Ectodermal cell (in vitro differentiated cells): Measurements from ENCODE around the gene ELAPOR2.
A peak's percentile ranks its signal among the peaks of the same experiment; 100 is the strongest.

Experiments
- H3K27ac ChIP-seq: 2 replicates; pipeline ENCODE4 v1.7.0; 2013; ENCODE audit warnings: mild to moderate bottlenecking, low read depth, low read length; ENCODE audit not compliant: insufficient read depth, poor library complexity, severe bottlenecking
- H3K27me3 ChIP-seq: 2 replicates; pipeline ENCODE4 v1.7.0; 2013; ENCODE audit warnings: mild to moderate bottlenecking, low read length; ENCODE audit not compliant: insufficient read depth, control insufficient read depth, poor library complexity, severe bottlenecking
- H3K36me3 ChIP-seq: one replicate; pipeline ENCODE4 v1.7.0; 2013; ENCODE audit warnings: low read length; ENCODE audit not compliant: control insufficient read depth, insufficient read depth
- H3K4me1 ChIP-seq: one replicate; pipeline ENCODE4 v1.7.0; 2013; ENCODE audit warnings: low read length; ENCODE audit not compliant: control insufficient read depth, insufficient read depth
- H3K4me3 ChIP-seq: 2 replicates; pipeline ENCODE4 v1.7.0; 2013; ENCODE audit warnings: low read depth, low read length, control low read depth; ENCODE audit not compliant: insufficient read depth
- H3K9me3 ChIP-seq: 2 replicates; pipeline ENCODE4 v1.7.0; 2013; ENCODE audit warnings: mild to moderate bottlenecking, low read length, moderate library complexity; ENCODE audit not compliant: control insufficient read depth
- WGBS, 2 experiments: methylation state at CpG; one replicate each; pipeline ENCODE4 v1.1.7; 2013; ENCODE audit warnings: missing lambda C conversion rate in 2 of 2; 5-methylcytosine and 5-hydroxymethylcytosine counted together

The ELAPOR2 gene

DNA sequence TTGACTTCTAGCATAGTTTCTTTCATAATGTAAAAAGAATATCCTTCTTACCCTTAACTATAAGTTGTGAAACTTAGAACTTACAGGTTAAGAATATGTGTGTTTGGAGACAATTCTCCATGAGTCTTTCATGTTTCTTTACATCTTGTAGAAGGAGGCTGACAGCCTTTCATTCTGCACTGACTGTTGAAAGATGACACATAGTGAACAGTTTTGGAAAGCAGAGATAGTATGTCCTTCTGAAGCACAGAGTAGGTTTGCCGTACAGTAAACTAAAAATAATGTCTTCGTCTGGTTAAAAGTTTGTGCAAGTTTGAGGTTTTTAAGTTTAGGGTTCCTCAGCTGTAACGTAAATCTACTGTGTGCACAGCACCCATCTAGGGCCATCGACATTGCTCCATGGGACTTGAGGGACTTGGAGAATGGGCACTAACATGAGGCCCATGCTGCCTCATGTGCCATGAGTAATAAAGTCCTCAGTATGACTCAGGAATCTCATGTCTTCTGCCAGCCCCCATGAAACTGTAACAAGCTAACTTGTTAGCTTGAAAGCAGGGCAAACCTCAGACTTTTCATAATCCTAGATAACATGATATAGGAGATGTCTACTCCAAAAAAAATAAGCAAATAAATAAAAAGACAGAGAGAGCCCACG is 24.5 kb upstream of the ELAPOR2 start:
- Histone ChIP-seq H3K4me1 (no peaks in the 10 kb centered on the region), H3K27me3 (no peaks in the 10 kb centered on the region), H3K36me3 (no peaks in the 10 kb centered on the region), H3K9me3 (no peaks in the 10 kb centered on the region), H3K27ac (no peak overlapping the region), H3K4me3 (no peak overlapping the region)
- 94 to 96% methylated on average over 5 of the region's 5 CpGs for WGBS, 2 experiments

GRCh38 chr7:87082675-87083074 is 23.2 kb upstream of the ELAPOR2 start:
- Histone ChIP-seq H3K27me3 (no peaks in the 10 kb centered on the region), H3K9me3 (no peaks in the 10 kb centered on the region), H3K4me1 (no peaks in the 10 kb centered on the region), H3K36me3 (no peaks in the 10 kb centered on the region), H3K4me3 (no peak overlapping the region), H3K27ac (no peak overlapping the region)
- WGBS, 2 experiments: 87 to 96% methylated on average over 5 of the region's 5 CpGs

- no peaks in the 10 kb centered on the region for H3K4me1 ChIP-seq
- H3K9me3 ChIP-seq: no peaks in the 10 kb centered on the region
- WGBS, 2 experiments: 75 to 86% methylated on average over 1 to 2 of the region's 2 CpGs
- no peak overlapping the region for H3K27ac ChIP-seq
- H3K4me3 ChIP-seq: no peak overlapping the region
- no peaks in the 10 kb centered on the region for H3K36me3 ChIP-seq
- no peaks in the 10 kb centered on the region for H3K27me3 ChIP-seq
These were observed 16.4 kb upstream of the ELAPOR2 start for GRCh38 chr7:87075671-87076404.

DNA sequence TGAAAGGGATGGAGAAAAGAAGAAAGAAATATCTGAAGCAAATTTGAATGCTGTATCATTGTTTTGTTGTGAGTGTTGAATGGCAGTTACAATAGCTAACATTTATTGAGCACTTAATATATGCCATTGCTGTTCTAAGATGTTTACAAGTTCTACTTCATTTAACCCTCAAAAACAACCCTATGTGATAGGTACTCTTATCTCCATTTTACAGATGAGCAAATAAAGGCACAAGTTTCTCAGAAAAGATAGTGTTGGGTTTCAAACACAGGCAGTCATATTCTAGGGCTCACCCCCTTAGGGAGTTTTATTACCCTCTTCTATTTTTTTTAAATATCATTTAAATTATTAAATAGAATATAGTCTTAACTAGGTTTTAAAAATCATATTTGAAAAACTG is 8.3 kb upstream of the ELAPOR2 start:
- Histone ChIP-seq H3K4me1 (no peaks in the 10 kb centered on the region), H3K9me3 (no peaks in the 10 kb centered on the region), H3K27ac (no peak overlapping the region), H3K27me3 (no peaks in the 10 kb centered on the region), H3K36me3 (no peaks in the 10 kb centered on the region), H3K4me3 (no peak overlapping the region)

DNA sequence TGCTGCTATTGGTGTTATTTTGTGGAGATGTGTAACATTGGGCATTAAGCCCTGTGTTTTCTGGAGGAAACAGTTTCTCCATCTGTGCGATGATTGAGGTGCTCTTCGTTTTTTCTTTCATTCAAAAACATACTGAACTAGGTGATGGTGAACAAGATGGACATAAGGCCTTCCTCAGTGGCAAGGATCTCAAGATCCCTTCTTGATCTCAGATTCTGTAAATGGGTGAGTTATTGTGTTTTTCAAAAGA is 759 bp upstream of the ELAPOR2 start:
- Histone ChIP-seq H3K36me3 (no peaks in the 10 kb centered on the region), H3K27me3 (peaks cover 20% of the 10 kb centered on the region), H3K4me1 (no peaks in the 10 kb centered on the region), H3K9me3 (no peaks in the 10 kb centered on the region), H3K4me3 (peak overlapping the region; percentile 55), H3K27ac (no peak overlapping the region)
- WGBS, 2 experiments: 79 to 94% methylated on average over 2 of the region's 2 CpGs

DNA sequence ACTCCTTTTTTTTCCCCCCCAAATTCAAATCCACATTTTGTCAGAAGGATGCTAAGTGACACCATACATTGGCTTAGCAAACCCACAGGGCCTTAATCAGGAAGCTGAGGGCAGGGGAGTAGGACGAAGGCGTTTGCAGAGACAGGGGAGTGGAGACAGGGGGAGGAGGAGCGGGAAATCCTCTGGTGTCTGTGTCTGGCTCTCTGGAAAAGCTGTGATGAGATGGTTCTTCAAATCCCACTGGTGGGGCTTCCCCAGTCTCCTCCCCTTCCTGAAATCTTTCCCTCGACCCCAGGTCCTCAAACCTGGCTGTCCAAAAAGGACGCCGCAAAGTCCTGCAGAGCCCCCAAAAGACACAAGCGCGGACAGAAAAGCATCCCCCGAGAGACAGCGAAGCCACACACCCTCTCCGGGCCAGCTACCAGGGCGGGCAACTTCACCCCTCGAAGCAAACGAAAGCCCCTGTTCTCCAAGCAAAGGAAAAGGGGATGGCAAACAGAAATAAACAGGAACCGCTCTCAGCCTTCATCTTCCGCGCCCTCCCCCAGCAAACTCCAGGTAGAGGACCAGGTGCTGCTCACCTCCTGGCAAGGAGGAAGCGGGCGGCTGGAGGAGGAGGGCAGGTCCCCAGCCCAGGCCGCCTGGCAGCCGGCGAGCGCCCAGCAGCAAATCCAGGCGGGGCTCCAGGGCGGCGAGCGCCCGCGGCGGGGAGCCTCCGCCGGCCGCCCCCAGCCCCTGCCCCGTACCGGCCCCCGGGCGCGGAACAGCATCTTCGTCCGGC is 520 bp downstream of the ELAPOR2 start:
- Histone ChIP-seq H3K4me1 (no peaks in the 10 kb centered on the region), H3K36me3 (no peaks in the 10 kb centered on the region), H3K9me3 (no peaks in the 10 kb centered on the region), H3K4me3 (peak overlapping the region; percentile 55), H3K27me3 (peaks cover 20% of the 10 kb centered on the region), H3K27ac (no peak overlapping the region)
- 1 to 2% methylated on average over 40 of the region's 40 CpGs for WGBS, 2 experiments

DNA sequence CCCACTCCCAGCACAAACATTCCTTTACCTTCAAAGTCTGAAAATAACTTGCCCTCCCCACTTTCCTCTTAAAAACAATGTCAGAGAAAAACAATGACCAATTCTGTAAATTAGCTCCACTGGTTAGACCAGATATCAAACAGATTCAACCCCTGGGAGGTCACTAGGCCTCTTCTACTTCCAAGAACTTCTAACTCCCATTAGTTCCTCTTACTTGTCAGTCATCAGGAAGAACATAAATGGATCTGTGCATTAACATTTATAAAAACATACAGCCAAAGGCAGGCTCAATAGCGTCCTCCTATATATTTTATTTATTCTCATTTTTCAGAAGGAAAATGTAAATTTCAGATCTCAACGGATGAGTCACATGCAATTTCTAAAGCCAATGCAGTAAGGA is 2.2 kb downstream of the ELAPOR2 start:
- no peak overlapping the region for H3K4me3 ChIP-seq
- no peaks in the 10 kb centered on the region for H3K9me3 ChIP-seq
- no peak overlapping the region for H3K27ac ChIP-seq
- H3K4me1 ChIP-seq: no peaks in the 10 kb centered on the region
- peaks cover 20% of the 10 kb centered on the region for H3K27me3 ChIP-seq
- WGBS, 2 experiments: 76 to 97% methylated on average over 2 of the region's 2 CpGs
- no peaks in the 10 kb centered on the region for H3K36me3 ChIP-seq

DNA sequence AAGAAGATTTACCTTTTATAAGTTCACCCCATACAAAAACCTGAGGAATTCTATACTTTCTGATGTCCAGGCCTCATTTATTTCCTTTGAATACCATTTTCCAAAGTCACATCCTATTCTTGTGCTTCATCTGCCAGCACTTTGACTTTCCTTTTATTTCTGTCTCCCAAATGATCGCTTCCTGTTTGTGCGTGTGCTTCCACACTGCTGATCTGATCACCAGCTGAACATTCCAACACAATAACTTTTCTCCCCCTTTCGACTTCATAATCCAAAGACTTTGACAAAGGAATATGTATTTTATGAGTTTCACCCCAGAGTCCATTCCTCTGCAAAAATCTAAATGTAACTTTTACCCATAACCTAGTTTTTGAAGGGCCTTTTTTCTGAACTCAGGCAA is 3.1 kb downstream of the ELAPOR2 start:
- H3K4me3 ChIP-seq: no peak overlapping the region
- no peaks in the 10 kb centered on the region for H3K9me3 ChIP-seq
- H3K27ac ChIP-seq: no peak overlapping the region
- no peaks in the 10 kb centered on the region for H3K36me3 ChIP-seq
- peaks cover 20% of the 10 kb centered on the region for H3K27me3 ChIP-seq
- WGBS, 2 experiments: 93 to 95% methylated on average over 3 of the region's 3 CpGs
- no peaks in the 10 kb centered on the region for H3K4me1 ChIP-seq

DNA sequence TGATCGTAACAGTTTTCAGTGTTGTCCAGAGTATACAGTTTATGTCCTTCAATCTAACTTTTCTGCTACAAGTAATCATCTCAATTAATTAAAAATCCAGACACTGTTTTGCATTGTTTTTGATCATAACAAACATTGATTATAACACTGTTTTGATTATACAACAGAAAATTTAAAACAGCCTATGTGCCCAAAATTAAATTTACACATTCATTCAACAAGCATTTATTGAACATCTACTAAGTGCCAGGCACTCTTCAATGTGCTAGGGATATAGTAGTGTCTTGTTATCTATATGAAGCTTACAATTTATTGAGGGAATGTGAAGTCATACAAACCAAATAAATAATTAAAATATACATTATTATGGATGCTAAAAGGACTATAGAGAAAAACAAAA is 10.6 kb downstream of the ELAPOR2 start:
- no peak overlapping the region for H3K27ac ChIP-seq
- H3K4me3 ChIP-seq: no peak overlapping the region
- 100% methylated on average over 1 of the region's 1 CpG for WGBS, 2 experiments
- H3K27me3 ChIP-seq: no peaks in the 10 kb centered on the region
- H3K36me3 ChIP-seq: no peaks in the 10 kb centered on the region
- no peaks in the 10 kb centered on the region for H3K4me1 ChIP-seq
- no peaks in the 10 kb centered on the region for H3K9me3 ChIP-seq

DNA sequence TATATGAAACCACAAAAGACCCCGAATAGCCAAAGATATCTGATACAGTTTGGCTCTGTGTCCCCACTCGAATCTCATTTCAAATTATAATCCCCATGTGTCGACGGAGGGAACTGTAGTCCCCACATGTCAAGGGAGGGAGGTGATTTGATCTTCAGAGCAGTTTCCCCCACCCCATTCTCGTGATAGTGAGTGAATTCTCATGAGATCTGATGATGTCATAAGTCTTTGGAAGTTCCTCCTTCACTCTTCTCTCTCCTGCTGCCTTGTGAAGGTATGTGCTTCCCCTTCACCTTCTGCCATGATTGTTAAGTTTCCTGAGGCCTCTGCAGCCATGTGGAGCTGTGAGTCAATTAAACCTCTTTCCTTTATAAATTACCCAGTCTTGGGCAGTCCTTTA is 13.0 kb downstream of the ELAPOR2 start:
- H3K27ac ChIP-seq: no peak overlapping the region
- no peaks in the 10 kb centered on the region for H3K27me3 ChIP-seq
- WGBS, 2 experiments: 89 to 98% methylated on average over 4 to 5 of the region's 5 CpGs
- no peaks in the 10 kb centered on the region for H3K36me3 ChIP-seq
- H3K4me1 ChIP-seq: no peaks in the 10 kb centered on the region
- no peaks in the 10 kb centered on the region for H3K9me3 ChIP-seq
- H3K4me3 ChIP-seq: no peak overlapping the region
